GM21737 (cell line): ENCODE measurements around the gene RAB3IL1.
"Not testable (repeated sequence)": the region's sequence is repeated elsewhere in the genome, so short reads cannot be mapped to it uniquely, and the experiment has no call there.

Experiments
- ATAC-seq: cut with Tn5 transposase; IDR thresholded peaks from one replicate; pipeline ENCODE4 v1.9.1; 2021; ENCODE audit warnings: mild to moderate bottlenecking, moderate library complexity; ENCODE audit not compliant: unreplicated experiment

Gene RAB3IL1, protein sequence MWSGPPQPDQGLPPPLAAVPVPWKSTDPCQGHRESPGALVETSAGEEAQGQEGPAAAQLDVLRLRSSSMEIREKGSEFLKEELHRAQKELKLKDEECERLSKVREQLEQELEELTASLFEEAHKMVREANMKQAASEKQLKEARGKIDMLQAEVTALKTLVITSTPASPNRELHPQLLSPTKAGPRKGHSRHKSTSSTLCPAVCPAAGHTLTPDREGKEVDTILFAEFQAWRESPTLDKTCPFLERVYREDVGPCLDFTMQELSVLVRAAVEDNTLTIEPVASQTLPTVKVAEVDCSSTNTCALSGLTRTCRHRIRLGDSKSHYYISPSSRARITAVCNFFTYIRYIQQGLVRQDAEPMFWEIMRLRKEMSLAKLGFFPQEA

GRCh38 chr11:61917334-61918109, at the start of gene RAB3IL1:
TSS of gene RAB3IL1 (minus strand) at chr11:61917566. CDS start at chr11:61917367, 199 bp downstream.
- no peak for ATAC-seq

DNA sequence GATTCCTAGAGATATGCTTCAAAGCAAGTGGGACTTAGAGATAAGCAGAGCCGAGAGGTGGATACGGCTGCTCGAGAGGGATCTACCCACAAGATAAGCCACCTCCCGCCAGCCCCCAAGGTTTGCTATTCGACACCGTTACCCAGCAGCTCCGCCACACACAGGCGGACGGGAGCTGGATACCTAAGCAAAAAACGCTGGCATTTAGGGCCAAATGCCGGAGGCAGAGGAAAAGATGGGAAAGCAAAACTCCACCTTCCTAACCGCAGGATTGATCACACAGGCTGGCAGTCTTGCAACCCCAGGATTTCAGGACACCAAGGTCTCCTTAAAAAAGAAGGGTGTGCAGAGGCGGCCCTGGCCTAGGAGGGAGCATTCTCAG, 49.4 kb upstream of the RAB3IL1 start:
- no peak for ATAC-seq

GRCh38 chr11:61964666-61965271, 47.4 kb upstream of the RAB3IL1 start:
- not testable (repeated sequence) for ATAC-seq

GRCh38 chr11:61964058-61964665, 46.8 kb upstream of the RAB3IL1 start:
- no peak for ATAC-seq

- no peak for ATAC-seq
Observed at GRCh38 chr11:61963282-61964057, 46.1 kb upstream of the RAB3IL1 start.

- ATAC-seq: no peak
Observed at GRCh38 chr11:61963016-61963281, 45.6 kb upstream of the RAB3IL1 start.

- ATAC-seq: no peak
Observed at GRCh38 chr11:61962213-61963015, 45.0 kb upstream of the RAB3IL1 start.

DNA sequence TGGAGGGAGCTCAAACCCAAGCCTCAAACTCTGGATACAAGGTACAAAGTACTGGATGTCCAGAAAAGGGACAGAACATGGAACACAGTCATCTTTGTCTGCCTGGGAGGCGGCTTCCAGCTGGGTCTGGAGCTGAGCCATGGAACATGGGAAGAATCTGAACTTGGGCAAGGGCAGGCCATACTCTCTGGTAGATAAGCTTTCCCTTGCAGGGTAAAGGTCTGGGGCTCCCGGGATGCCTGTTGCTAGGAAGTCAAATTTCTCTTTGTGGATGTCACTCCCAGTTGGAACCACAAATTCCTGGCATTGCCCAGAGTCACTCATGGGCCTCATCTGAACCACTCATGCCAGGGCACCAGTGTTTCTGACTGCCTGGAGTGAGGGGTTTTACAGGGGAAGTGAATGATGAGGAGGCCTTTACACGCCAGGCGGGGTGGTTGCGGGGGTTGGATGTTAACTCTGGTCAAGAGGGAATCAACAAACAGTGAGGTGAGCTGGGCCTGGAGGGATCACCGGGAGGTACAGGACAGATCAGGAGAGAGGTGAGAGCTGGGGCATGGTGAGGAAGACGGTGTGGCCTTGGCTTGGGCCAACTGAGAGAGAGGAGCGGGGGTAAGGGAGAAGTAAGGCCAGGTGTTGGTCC, 44.3 kb upstream of the RAB3IL1 start:
- ATAC-seq: no peak

DNA sequence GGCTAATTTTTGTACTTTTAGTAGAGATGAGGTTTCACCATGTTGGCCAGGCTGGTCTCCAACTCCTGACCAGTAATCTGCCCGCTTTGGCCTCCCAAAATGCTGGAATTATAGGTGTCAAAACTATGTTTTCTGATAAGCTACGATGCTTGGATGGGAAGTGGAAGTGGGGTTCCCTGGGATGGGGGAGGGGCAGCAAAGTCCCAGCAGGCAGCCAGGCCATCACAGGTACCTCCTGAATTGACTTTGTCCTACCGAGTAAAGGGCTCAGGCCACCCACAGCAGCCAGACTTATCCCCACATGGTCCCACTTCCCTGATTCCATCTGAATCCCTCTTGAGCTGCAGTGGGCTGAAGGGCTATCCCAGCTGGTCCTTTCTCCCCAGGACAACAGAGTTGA, 43.2 kb upstream of the RAB3IL1 start:
- ATAC-seq: no peak

DNA sequence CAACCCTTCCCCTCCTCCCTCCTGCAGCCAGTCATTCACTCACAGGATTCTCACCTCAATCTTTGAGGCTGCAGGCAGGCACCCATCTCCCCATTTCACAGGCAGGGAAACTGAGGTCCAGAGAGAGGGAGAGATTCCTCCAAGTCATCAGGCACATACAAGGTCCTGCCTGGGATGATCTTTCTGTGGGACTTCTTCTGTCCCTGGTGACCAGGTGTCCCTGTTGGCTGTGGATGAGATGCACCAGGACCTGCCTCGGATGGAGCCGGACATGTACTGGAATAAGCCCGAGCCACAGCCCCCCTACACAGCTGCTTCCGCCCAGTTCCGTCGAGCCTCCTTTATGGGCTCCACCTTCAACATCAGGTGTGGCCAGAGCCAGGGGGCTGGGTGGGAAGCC, 42.3 kb upstream of the RAB3IL1 start:
- no peak for ATAC-seq

DNA sequence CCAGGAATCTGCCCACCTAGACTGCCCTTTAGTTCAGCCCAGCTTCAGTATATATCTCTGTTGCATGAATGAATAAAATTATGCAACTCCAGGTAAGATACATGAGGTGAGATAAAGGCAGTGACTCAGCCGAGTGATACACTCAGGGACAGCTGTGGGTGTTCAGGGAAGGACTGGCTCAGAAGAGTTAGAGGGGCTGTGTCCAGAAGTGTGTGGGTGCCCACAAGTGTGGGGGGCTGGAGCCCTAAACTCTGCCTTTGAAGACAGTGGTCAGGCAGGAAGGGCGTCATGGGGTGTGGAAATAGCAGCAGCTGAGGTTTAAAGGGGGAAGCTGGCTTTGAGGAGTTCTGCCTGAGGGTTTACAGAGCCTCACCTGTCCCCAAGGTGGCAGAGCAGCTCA, 41.7 kb upstream of the RAB3IL1 start:
- no peak for ATAC-seq

- ATAC-seq: no peak
Observed at GRCh38 chr11:61958590-61958989, 41.2 kb upstream of the RAB3IL1 start.

DNA sequence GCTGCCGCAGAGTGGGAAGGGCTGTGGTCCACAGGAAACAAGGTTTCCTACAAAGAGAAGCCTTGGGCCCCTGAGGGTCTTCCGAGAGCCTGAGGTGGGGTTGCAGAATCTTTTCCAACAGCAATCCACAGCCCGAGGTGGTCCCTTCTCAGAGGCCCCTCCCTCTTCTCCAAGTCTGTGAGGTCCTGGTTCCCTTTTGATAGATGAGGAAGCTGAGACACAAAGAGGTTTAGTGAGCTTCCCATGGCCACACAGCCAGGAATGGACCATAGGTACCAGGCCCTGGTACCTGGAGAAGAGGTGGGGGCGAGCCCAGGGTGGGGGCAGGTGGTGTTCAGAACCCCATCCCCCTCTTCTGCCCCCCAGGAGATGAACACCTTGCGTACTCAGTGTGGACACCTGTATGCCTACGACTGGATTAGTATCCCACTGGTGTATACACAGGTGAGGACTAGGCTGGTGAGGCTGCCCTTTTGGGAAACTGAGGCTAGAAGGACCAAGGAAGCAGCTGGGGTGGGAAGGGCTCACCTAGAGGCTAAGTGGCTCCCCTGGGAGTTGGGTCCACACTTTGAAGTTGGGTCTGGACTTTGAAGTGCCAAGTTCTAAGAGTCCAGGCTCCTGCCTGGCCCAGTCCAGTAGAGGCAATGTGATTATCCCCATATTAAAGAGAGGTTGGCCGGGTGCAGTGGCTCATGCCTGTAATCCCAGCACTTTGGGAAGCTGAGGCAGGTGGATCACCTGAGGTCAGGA, 39.8 kb upstream of the RAB3IL1 start:
- no peak for ATAC-seq

- no peak for ATAC-seq
Observed at GRCh38 chr11:61956191-61957020, 39.0 kb upstream of the RAB3IL1 start.

DNA sequence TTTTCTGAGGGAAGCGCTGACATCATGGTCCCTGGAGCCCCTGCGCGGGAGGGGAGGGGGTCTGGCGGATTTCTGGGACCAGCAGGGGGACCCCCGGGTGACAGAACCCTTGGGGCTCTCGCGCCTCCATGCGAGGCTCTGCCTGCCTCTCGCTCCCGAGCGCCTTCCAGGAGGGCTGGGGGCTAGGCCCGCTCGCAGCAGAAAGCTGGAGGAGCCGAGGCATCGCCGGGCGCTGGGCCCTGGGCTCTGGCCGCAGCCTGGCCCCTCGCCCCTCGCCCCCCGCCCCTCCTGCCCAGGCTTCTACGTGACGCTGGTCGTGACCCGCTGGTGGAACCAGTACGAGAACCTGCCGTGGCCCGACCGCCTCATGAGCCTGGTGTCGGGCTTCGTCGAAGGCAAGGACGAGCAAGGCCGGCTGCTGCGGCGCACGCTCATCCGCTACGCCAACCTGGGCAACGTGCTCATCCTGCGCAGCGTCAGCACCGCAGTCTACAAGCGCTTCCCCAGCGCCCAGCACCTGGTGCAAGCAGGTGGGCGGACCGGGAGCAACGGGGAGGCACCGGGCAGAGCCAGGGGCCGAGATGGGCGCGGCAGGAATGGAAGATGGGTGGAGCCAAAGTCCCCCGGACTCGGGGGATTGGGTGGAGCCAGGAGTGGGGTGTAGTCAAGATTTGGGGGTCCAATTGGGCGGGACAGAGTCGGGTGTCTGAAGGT, 38.2 kb upstream of the RAB3IL1 start:
- no peak for ATAC-seq

- ATAC-seq: no peak
Observed at GRCh38 chr11:61954851-61955421, 37.6 kb upstream of the RAB3IL1 start.
